GM23248 (cell line): ENCODE results near the gene POT1.

Experiments used
- EZH2 ChIP-seq: fragments of 200-600 bp; sonication (generic); IDR thresholded peaks from 2 replicates; pipeline ENCODE4 v1.6.1; 2018; ENCODE audit warnings: antibody characterized with exemption, mild to moderate bottlenecking; ENCODE audit not compliant: insufficient read depth, poor library complexity, severe bottlenecking
- EZH2phosphoT487 ChIP-seq: fragments of 200-600 bp; sonication (generic); IDR thresholded peaks from 2 replicates; pipeline ENCODE4 v1.6.1; 2018; ENCODE audit warnings: antibody characterized with exemption, moderate library complexity, mild to moderate bottlenecking, low read depth; ENCODE audit not compliant: insufficient read depth

- TF ChIP-seq EZH2phosphoT487 (no peak), EZH2 (no peak)
Measured at GRCh38 chr7:124811341-124811740, 118.3 kb downstream of the POT1 start.
